Prostate gland (tissue), 1 donor: ENCODE measurements around the gene LAMA3.

Source experiments
- POLR2A ChIP-seq: fragments of 450-650 bp; IDR thresholded peaks from one replicate; pipeline ENCODE4 v1.6.1; 2016; ENCODE audit warnings: antibody characterized with exemption, mild to moderate bottlenecking
- POLR2AphosphoS5 ChIP-seq: sonication (generic); formaldehyde crosslinking; IDR thresholded peaks from one replicate; pipeline ENCODE4 v1.6.1; 2017; ENCODE audit warnings: antibody characterized with exemption

DNA sequence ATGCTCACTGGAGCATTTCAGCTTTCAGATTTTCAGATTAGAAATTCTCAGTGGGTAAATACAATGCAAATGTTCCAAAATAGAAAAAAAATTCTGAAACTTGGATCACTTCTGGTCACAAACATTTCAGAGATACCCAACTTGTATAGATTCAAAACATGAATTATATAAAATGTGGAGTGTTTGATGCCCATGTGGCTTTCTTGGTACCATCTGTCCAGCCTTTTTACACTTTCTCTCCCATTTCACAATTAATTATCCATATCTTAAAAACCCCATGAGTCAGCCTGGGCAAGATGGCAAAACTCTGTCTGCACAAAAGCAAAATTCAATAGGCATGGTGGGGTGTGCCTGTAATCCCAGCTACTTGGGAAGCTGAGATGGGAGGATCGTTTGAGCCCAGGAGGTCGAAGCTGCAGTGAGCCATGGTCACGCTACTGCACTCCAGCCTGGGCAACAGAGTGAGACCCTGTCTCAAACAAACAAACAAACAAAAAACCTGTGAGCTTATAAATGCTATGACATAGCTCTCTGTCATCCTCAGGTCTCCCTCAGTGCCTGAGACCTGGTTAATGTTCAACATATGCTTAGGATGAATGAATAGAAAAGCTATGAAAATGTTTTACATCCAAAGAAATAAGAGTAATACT lies 179.0 kb downstream of the LAMA3 start:
- TF ChIP-seq POLR2AphosphoS5 (no peak), POLR2A (no peak)
